Stimulated activated CD8-positive, alpha-beta memory T cell treated with anti-CD3 and anti-CD28 coated beads, Interleukin-4, amount 100 ng/mL, for 4 hours (primary cell): ENCODE results near the gene CERS6.

Source experiments
- DNase-seq, 2 donors: peaks; one replicate each; pipeline ENCODE4 v3.0.0-alpha.2; 2020; ENCODE audit warnings: low read depth in 2 of 2, low spot score in 1 of 2

Gene CERS6

GRCh38 chr2:168722592-168722991 lies 266.5 kb downstream of the CERS6 start:
- DNase-seq = no peak

- no peak for DNase-seq
Measured at GRCh38 chr2:168723275-168723899, 267.3 kb downstream of the CERS6 start.

- no peak for DNase-seq
Measured at GRCh38 chr2:168726375-168726774, 270.3 kb downstream of the CERS6 start.

- DNase-seq = no peak
Measured at GRCh38 chr2:168727904-168728470, 271.9 kb downstream of the CERS6 start.

- DNase-seq = no peak
Measured at GRCh38 chr2:168729455-168729854, 273.4 kb downstream of the CERS6 start.

GRCh38 chr2:168730344-168730743 lies 274.3 kb downstream of the CERS6 start:
- DNase-seq = no peak

GRCh38 chr2:168731002-168731401 lies 274.9 kb downstream of the CERS6 start:
- DNase-seq = no peak

- no peak for DNase-seq
Measured at GRCh38 chr2:168731616-168732015, 275.5 kb downstream of the CERS6 start.

GRCh38 chr2:168732100-168732499 lies 276.0 kb downstream of the CERS6 start:
- DNase-seq = no peak

- no peak for DNase-seq
Measured at GRCh38 chr2:168732506-168732905, 276.4 kb downstream of the CERS6 start.

GRCh38 chr2:168734199-168734760 lies 278.2 kb downstream of the CERS6 start:
- DNase-seq = no peak

- no peak for DNase-seq
Measured at GRCh38 chr2:168736649-168737445, 280.8 kb downstream of the CERS6 start.

- DNase-seq = no peak
Measured at GRCh38 chr2:168738062-168738461, 282.0 kb downstream of the CERS6 start.

- DNase-seq = no peak
Measured at GRCh38 chr2:168740360-168740759, 284.3 kb downstream of the CERS6 start.

- DNase-seq = no peak
Measured at GRCh38 chr2:168740788-168741187, 284.7 kb downstream of the CERS6 start.

- no peak for DNase-seq
Measured at GRCh38 chr2:168742258-168742932, 286.3 kb downstream of the CERS6 start.

GRCh38 chr2:168744844-168745243 lies 288.8 kb downstream of the CERS6 start:
- no peak for DNase-seq

GRCh38 chr2:168748461-168748860 lies 292.4 kb downstream of the CERS6 start:
- no peak for DNase-seq

GRCh38 chr2:168749297-168749696 lies 293.2 kb downstream of the CERS6 start:
- DNase-seq = no peak

GRCh38 chr2:168751104-168751740 lies 295.1 kb downstream of the CERS6 start:
- DNase-seq = no peak

GRCh38 chr2:168752361-168752760 lies 296.3 kb downstream of the CERS6 start:
- no peak for DNase-seq
